Measurements from ENCODE around the gene SOX6.

Gene SOX6

GRCh38 chr11:16136792-16137390, 219.5 kb downstream of the SOX6 start:
- no peak for TF ChIP-seq CTCF (IDR thresholded peaks at IDR 0.05; ENCODE audit: low read depth, low read length)
- no peak overlapping the region for H3K4me3 ChIP-seq (ENCODE audit: low read depth, low read length)

DNA sequence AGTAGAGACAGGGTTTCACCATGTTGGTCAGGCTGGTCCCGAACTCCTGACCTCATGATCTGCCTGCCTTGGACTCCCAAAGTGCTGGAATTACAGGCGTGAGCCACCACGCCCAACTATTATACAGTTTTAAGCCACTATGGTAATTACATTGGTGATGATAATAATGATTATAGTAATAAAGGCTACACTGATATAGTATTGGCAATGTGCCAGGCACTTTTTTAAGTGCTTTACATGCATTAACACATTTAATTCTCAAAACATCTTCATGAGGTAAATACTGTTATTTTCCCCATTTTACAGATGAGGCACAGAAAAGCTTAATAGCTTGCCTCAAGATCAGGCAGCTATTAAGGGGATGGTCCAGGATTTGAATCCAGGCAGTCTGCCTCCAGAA, 222.5 kb downstream of the SOX6 start:
- TF ChIP-seq CTCF (IDR thresholded peaks at IDR 0.05; ENCODE audit: low read depth, low read length), result no peak
- H3K4me3 ChIP-seq (ENCODE audit: low read depth, low read length), result no peak overlapping the region

DNA sequence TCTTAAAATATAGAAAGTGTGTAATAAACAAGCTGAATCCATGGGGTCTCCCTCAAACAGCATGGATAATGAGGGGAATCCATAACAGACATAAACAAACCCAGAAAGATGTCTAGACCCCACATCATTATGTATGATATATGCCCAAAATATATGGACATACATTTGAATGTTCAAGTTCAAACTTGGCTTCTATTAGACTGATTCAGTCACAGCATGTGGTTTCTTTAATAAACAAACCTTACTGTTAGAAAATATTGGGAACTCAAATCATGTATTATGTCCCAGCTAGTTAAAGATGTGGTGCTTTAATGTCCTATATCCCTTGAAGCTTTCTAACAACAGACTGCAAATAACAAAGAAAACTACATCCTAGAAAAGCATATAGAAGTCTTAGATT, 228.6 kb downstream of the SOX6 start:
- H3K4me3 ChIP-seq (ENCODE audit: low read depth, low read length), result no peak overlapping the region
- no peak for TF ChIP-seq CTCF (IDR thresholded peaks at IDR 0.05; ENCODE audit: low read depth, low read length)

DNA sequence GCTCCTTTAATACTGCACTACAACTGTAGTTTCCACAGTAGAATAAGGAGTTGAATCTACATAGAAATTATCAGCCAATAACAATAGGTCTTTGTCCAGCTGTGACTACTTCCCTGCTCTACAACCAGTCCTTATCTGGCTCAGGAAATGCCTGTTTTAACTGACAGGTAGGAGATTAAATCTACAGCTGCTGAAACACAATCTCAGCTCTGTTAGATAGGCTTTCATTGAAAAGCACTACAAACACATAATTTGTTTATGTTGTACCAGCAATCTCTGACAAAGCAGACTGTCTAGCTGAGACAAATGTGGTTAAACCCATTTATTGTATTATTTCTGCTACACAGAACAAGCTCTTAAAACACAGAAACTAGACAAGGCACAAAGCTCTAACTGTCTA, 230.0 kb downstream of the SOX6 start:
- no peak overlapping the region for H3K4me3 ChIP-seq (ENCODE audit: low read depth, low read length)
- TF ChIP-seq CTCF (IDR thresholded peaks at IDR 0.05; ENCODE audit: low read depth, low read length), result no peak

DNA sequence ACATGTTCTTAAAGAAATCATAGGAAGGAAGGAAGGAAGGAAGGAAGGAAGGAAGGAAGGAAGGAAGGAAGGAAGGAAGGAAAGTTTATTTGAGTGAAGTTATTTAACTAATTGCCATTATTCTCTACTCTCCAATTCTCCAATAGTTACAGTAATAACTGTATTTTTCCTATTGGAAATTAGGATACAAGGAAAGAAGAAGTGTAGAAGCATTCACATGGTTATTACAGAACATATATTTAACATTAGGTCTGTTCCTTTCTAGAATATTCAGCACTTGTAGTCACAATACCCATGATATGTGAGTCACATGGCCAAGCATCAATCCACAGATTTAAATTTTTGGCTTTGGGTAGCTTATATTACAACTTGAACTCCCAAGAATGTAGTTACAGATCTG, 230.6 kb downstream of the SOX6 start:
- no peak for TF ChIP-seq CTCF (IDR thresholded peaks at IDR 0.05; ENCODE audit: low read depth, low read length)
- H3K4me3 ChIP-seq (ENCODE audit: low read depth, low read length), result no peak overlapping the region

DNA sequence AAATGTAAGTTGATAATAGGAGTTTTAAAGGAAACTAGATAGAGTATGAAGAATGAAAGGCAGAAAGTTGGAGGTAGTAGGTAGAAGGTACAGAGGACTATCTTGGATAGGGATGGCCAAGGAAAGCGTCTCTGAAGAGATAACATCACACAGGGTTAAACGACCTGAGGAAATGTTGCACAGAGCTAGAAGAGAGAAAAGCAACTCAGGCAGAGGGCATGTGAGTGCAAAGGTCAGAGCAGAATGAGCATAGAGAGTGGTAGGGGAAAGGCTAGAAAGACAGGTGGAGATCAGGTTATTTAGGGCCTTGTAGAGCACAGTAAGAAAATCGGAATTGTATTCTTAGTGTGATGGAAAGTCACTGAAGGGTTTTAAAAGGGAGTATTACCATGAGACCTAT, 232.0 kb downstream of the SOX6 start:
- no peak for TF ChIP-seq CTCF (IDR thresholded peaks at IDR 0.05; ENCODE audit: low read depth, low read length)

GRCh38 chr11:16121853-16122252, 234.5 kb downstream of the SOX6 start:
- no peak overlapping the region for H3K4me3 ChIP-seq (ENCODE audit: low read depth, low read length)
- TF ChIP-seq CTCF (IDR thresholded peaks at IDR 0.05; ENCODE audit: low read depth, low read length), result no peak

More for the DNA sequence above, 232.0 kb downstream of the SOX6 start:
- no peak overlapping the region for H3K4me3 ChIP-seq (ENCODE audit: low read depth, low read length)

Measured in WI38 (cell line).